NCI-H69 (cell line): ENCODE results near the gene SPATA13.
"Not testable (repeated sequence)": the region's sequence is repeated elsewhere in the genome, so short reads cannot be mapped to it uniquely, and the experiment has no call there.

Experiments
- DNase-seq: peaks from one replicate; lab custom pipeline; 2025; lab: John Stamatoyannopoulos, UW

SPATA13 gene

GRCh38 chr13:24160458-24161009, at the start of gene SPATA13:
Gene SPATA13, plus strand, starts transcription at chr13:24160720. Its CDS starts 62,210 bp downstream, at chr13:24222930.
- peak; percentile 90 for DNase-seq

- DNase-seq: no peak
These were observed 47.7 kb upstream of the SPATA13 start for GRCh38 chr13:24112791-24113190.

- DNase-seq: no peak
These were observed 44.8 kb upstream of the SPATA13 start for GRCh38 chr13:24115671-24116070.

GRCh38 chr13:24116131-24116530, 44.4 kb upstream of the SPATA13 start:
- DNase-seq: no peak

GRCh38 chr13:24118576-24118975, 41.9 kb upstream of the SPATA13 start:
- DNase-seq: peak; percentile 11

GRCh38 chr13:24119626-24120508, 40.7 kb upstream of the SPATA13 start:
- DNase-seq: no peak

- not testable (repeated sequence) for DNase-seq
These were observed 38.5 kb upstream of the SPATA13 start for GRCh38 chr13:24122045-24122444.

- DNase-seq: no peak
These were observed 38.0 kb upstream of the SPATA13 start for GRCh38 chr13:24122569-24122968.

- DNase-seq: no peak
These were observed 36.8 kb upstream of the SPATA13 start for GRCh38 chr13:24123761-24124160.

GRCh38 chr13:24124789-24125476, 35.6 kb upstream of the SPATA13 start:
- no peak for DNase-seq

GRCh38 chr13:24127116-24127631, 33.3 kb upstream of the SPATA13 start:
- DNase-seq: peak; percentile 52

GRCh38 chr13:24128112-24128511, 32.4 kb upstream of the SPATA13 start:
- no peak for DNase-seq

- no peak for DNase-seq
These were observed 31.6 kb upstream of the SPATA13 start for GRCh38 chr13:24128962-24129361.

GRCh38 chr13:24129914-24130774, 30.4 kb upstream of the SPATA13 start:
- DNase-seq: no peak

- no peak for DNase-seq
These were observed 28.8 kb upstream of the SPATA13 start for GRCh38 chr13:24131749-24132148.

GRCh38 chr13:24133021-24133795, 27.3 kb upstream of the SPATA13 start:
- DNase-seq: peak; percentile 67

GRCh38 chr13:24134231-24134630, 26.3 kb upstream of the SPATA13 start:
- no peak for DNase-seq

- no peak for DNase-seq
These were observed 25.8 kb upstream of the SPATA13 start for GRCh38 chr13:24134757-24135156.

GRCh38 chr13:24135674-24136300, 24.7 kb upstream of the SPATA13 start:
- no peak for DNase-seq

GRCh38 chr13:24138911-24139310, 21.6 kb upstream of the SPATA13 start:
- no peak for DNase-seq
